ENCODE data around the gene PTCH2. TPM values are rescaled to one million over a fixed set of nuclear protein-coding genes. Genes with fewer than 3 reads are reported as not detected.

PTCH2 gene
- total RNA-seq, 1 experiment from 2014 or later, result 0.48 TPM

DNA sequence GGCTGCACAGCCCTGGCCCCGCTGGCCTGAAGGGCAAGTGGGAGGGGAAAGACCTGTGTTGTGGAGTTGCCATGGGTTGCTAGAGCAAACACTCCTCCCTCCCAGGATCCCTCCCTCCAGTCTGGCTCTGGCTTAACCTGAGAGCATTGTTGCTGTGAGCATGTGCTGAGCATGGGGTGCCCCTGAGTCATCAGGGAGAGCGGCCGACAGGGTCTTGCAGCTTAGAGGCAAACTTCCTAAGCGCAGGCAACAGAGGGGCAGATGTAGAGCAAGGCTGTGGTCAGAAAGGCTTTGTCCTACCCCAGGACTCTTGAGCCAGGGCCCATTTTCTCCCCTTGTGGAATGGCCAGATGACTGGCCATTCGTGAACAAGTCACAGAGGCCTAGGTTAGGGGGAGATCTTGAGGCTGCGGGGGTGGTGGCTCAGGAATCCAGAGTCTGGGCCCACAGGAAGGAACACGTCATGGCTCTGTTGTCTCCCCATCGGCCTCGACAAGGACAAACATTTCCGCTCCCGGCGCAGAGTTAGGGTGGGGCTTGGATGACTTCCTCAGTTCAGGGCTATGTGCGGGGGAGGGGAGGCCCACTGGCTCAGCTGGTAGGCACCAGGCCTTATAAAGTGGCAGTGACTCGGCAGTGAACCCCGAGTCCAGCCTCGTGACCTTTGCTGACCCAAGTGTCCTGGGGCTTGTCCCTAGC, 35.5 kb downstream of the PTCH2 start:
- Histone ChIP-seq H3K4me3 (ENCODE audit: low read depth, low read length) (no peak overlapping the region), H3K4me1 (peaks cover 40% of the 10 kb centered on the region), H3K36me3 (ENCODE audit: control insufficient read depth, insufficient read depth, low read length) (no peaks in the 10 kb centered on the region), H3K27me3 (replicated peaks; ENCODE audit: control insufficient read depth, insufficient read depth, low read length) (no peaks in the 10 kb centered on the region), H3K9me3 (no peaks in the 10 kb centered on the region)
- TF ChIP-seq, protein P1, sequence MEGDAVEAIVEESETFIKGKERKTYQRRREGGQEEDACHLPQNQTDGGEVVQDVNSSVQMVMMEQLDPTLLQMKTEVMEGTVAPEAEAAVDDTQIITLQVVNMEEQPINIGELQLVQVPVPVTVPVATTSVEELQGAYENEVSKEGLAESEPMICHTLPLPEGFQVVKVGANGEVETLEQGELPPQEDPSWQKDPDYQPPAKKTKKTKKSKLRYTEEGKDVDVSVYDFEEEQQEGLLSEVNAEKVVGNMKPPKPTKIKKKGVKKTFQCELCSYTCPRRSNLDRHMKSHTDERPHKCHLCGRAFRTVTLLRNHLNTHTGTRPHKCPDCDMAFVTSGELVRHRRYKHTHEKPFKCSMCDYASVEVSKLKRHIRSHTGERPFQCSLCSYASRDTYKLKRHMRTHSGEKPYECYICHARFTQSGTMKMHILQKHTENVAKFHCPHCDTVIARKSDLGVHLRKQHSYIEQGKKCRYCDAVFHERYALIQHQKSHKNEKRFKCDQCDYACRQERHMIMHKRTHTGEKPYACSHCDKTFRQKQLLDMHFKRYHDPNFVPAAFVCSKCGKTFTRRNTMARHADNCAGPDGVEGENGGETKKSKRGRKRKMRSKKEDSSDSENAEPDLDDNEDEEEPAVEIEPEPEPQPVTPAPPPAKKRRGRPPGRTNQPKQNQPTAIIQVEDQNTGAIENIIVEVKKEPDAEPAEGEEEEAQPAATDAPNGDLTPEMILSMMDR (IDR thresholded peaks at IDR 0.05; ENCODE audit: insufficient read depth in 1 of 2, low read depth in 1 of 2, low read length in 1 of 2, severe bottlenecking in 1 of 2, unreplicated experiment in 1 of 2), result no peak
- H3K9me3 Mint-ChIP-seq (ENCODE audit: unreplicated experiment), result no peaks in the 10 kb centered on the region
- POLR2A ChIA-PET, result interaction anchor here (1.0 to 2.7 kb wide), 2 partner anchors 12 to 32 kb away, joined by 5 to 24 read pairs; partner anchors contain the start of gene RPS8
- peak; percentile 94 to 96 for DNase-seq
- peak overlapping the region; percentile 53 for H3K4me3 Mint-ChIP-seq (ENCODE audit: unreplicated experiment)
- no peaks in the 10 kb centered on the region for H3K27me3 Mint-ChIP-seq (ENCODE audit: insufficient read depth, unreplicated experiment)
- intact Hi-C loops (cut with micrococcal nuclease; ENCODE audit: unreplicated experiment), result no loop called here
- peaks cover 19% of the 10 kb centered on the region for H3K36me3 Mint-ChIP-seq (ENCODE audit: insufficient read depth, unreplicated experiment)
- H3K4me1 Mint-ChIP-seq (ENCODE audit: low read depth, unreplicated experiment), result peaks cover 18% of the 10 kb centered on the region
- BruUV-seq (replicated peaks), result TSS peak; percentile 28
- peak overlapping the region; percentile 99 for H3K27ac Mint-ChIP-seq (ENCODE audit: unreplicated experiment)
- CTCF ChIA-PET, result no interaction called here

GRCh38 chr1:44806704-44807363, 36.2 kb downstream of the PTCH2 start, which contains the start of gene DYNLT4:
Gene DYNLT4, minus strand, starts transcription at chr1:44807351. Its CDS starts 683 bp downstream, at chr1:44806668.
- H3K4me1 Mint-ChIP-seq (ENCODE audit: low read depth, unreplicated experiment), result peaks cover 24% of the 10 kb centered on the region
- intact Hi-C loops (cut with micrococcal nuclease; ENCODE audit: unreplicated experiment), result no loop called here
- Histone ChIP-seq H3K9me3 (no peaks in the 10 kb centered on the region), H3K4me3 (ENCODE audit: low read depth, low read length) (no peak within 1 kb of the TSS), H3K36me3 (ENCODE audit: control insufficient read depth, insufficient read depth, low read length) (no peaks in the 10 kb centered on the region), H3K4me1 (peaks cover 40% of the 10 kb centered on the region), H3K27me3 (replicated peaks; ENCODE audit: control insufficient read depth, insufficient read depth, low read length) (no peaks in the 10 kb centered on the region)
- BruUV-seq (replicated peaks), result TSS peak; percentile 81
- DNase-seq, result no peak
- CTCF ChIA-PET, result no interaction called here
- H3K9me3 Mint-ChIP-seq (ENCODE audit: unreplicated experiment), result no peaks in the 10 kb centered on the region
- TF ChIP-seq, protein P1 (IDR thresholded peaks at IDR 0.05; ENCODE audit: insufficient read depth in 1 of 2, low read depth in 1 of 2, low read length in 1 of 2, severe bottlenecking in 1 of 2, unreplicated experiment in 1 of 2), result no peak
- POLR2A ChIA-PET, result interaction anchor here (1.0 to 2.7 kb wide), 2 partner anchors 12 to 31 kb away, joined by 5 to 24 read pairs; partner anchors contain the start of gene RPS8
- peaks cover 19% of the 10 kb centered on the region for H3K36me3 Mint-ChIP-seq (ENCODE audit: insufficient read depth, unreplicated experiment)
- no peaks in the 10 kb centered on the region for H3K27me3 Mint-ChIP-seq (ENCODE audit: insufficient read depth, unreplicated experiment)
- peak within 1 kb of the TSS; percentile 99 for H3K27ac Mint-ChIP-seq (ENCODE audit: unreplicated experiment)
- H3K4me3 Mint-ChIP-seq (ENCODE audit: unreplicated experiment), result peak within 1 kb of the TSS; percentile 53

GRCh38 chr1:44806025-44806703, 36.9 kb downstream of the PTCH2 start:
- Histone ChIP-seq H3K4me3 (ENCODE audit: low read depth, low read length) (no peak overlapping the region), H3K9me3 (no peaks in the 10 kb centered on the region), H3K4me1 (peaks cover 40% of the 10 kb centered on the region), H3K36me3 (ENCODE audit: control insufficient read depth, insufficient read depth, low read length) (no peaks in the 10 kb centered on the region), H3K27me3 (replicated peaks; ENCODE audit: control insufficient read depth, insufficient read depth, low read length) (no peaks in the 10 kb centered on the region)
- Mint-ChIP-seq H3K9me3 (ENCODE audit: unreplicated experiment) (no peaks in the 10 kb centered on the region), H3K36me3 (ENCODE audit: insufficient read depth, unreplicated experiment) (peaks cover 19% of the 10 kb centered on the region), H3K27me3 (ENCODE audit: insufficient read depth, unreplicated experiment) (no peaks in the 10 kb centered on the region), H3K4me1 (ENCODE audit: low read depth, unreplicated experiment) (peaks cover 22% of the 10 kb centered on the region), H3K27ac (ENCODE audit: unreplicated experiment) (peak overlapping the region; percentile 99), H3K4me3 (ENCODE audit: unreplicated experiment) (no peak overlapping the region)
- TF ChIP-seq, protein P1 (IDR thresholded peaks at IDR 0.05; ENCODE audit: insufficient read depth in 1 of 2, low read depth in 1 of 2, low read length in 1 of 2, severe bottlenecking in 1 of 2, unreplicated experiment in 1 of 2), result no peak
- intact Hi-C loops (cut with micrococcal nuclease; ENCODE audit: unreplicated experiment), result no loop called here
- ChIA-PET CTCF (no interaction called here), POLR2A (interaction anchor here (1.0 kb wide), 1 partner anchor 31 kb away, joined by 5 read pairs; the partner anchor contains the start of gene RPS8)
- no peak for DNase-seq
- no TSS peak for BruUV-seq (replicated peaks)

All from Caco-2 (cell line).